B cell (primary cell): ENCODE results near the gene CTPS1. TPM values are rescaled to one million over a fixed set of nuclear protein-coding genes. Genes with fewer than 3 reads are reported as not detected.

ENCODE experiments used
- ATAC-seq: fragments of 200-7000 bp; cut with Tn5 transposase; one replicate; pipeline ENCODE4 v1.10.0; 2021; ENCODE audit warnings: low read depth, mild to moderate bottlenecking, moderate number of reproducible peaks, moderate library complexity
- CTCF ChIA-PET: fragments of 350-600 bp; sonication (Branson Sonifier 250); formaldehyde crosslinking; loops from one replicate; lab custom pipeline; 2021; ENCODE audit warnings: antibody characterized with exemption, inconsistent platforms; lab: Charles Lee
- POLR2A ChIA-PET: fragments of 350-600 bp; sonication (Branson Sonifier 250); formaldehyde crosslinking; loops from one replicate; lab custom pipeline; 2021; ENCODE audit warnings: antibody characterized with exemption; lab: Charles Lee
- DNase-seq: peaks from one replicate; pipeline ENCODE4 v3.0.0; 2013
- H2AFZ ChIP-seq: 2 replicates; pipeline ENCODE4 v1.6.1; 2012; ENCODE audit warnings: mild to moderate bottlenecking, low read depth, low read length; ENCODE audit not compliant: insufficient read depth, poor library complexity, severe bottlenecking
- H3K27ac ChIP-seq, 2 donors: 1 replicate in 1 of 2; 2 replicates in 1 of 2; pipeline ENCODE4 v1.5.1; 2012 to 2013; ENCODE audit warnings: low read length in 2 of 2, mild to moderate bottlenecking in 2 of 2, moderate library complexity in 1 of 2
- H3K27me3 ChIP-seq, 4 experiments: fragments of 200-600 bp in 1 of 4; sonication (generic) in 1 of 4; replicated peaks in 1 of 4; 1 replicate in 2 of 4; 2 replicates in 2 of 4; pipeline versions ENCODE4 v1.6.1 to v1.7.0; 2013 to 2016; ENCODE audit warnings: low read length in 3 of 4, mild to moderate bottlenecking in 2 of 4, mixed read lengths in 1 of 4, moderate library complexity in 1 of 4; ENCODE audit not compliant: insufficient read depth in 4 of 4, control insufficient read depth in 3 of 4; ENCODE audit errors: control extremely low read depth in 1 of 4
- H3K36me3 ChIP-seq, 2 experiments: replicated peaks in 1 of 2; 1 replicate in 1 of 2; 2 replicates in 1 of 2; pipeline versions ENCODE4 v1.6.1 to v1.7.1; 2013; ENCODE audit warnings: low read length in 1 of 2; ENCODE audit not compliant: insufficient read depth in 2 of 2, control insufficient read depth in 1 of 2; ENCODE audit errors: control extremely low read depth in 1 of 2, extremely low read depth in 1 of 2
- H3K4me1 ChIP-seq, 2 donors: fragments of 200-600 bp in 1 of 2; sonication (generic) in 1 of 2; 1 replicate in 1 of 2; 2 replicates in 1 of 2; pipeline versions ENCODE4 v1.5.1 to v1.6.1; 2013 to 2017; ENCODE audit warnings: low read length in 2 of 2; ENCODE audit not compliant: control insufficient read depth in 2 of 2, insufficient read depth in 2 of 2
- H3K4me2 ChIP-seq: replicated peaks from 2 replicates; pipeline ENCODE3; 2012; ENCODE audit warnings: mild to moderate bottlenecking, low read depth, low read length; ENCODE audit not compliant: poor library complexity, severe bottlenecking
- H3K4me3 ChIP-seq, 5 experiments: fragments of 200-600 bp in 1 of 5; sonication (generic) in 1 of 5; 1 replicate in 3 of 5; 2 replicates in 2 of 5; pipeline versions ENCODE4 v1.5.1 to v1.7.0; 2011 to 2016; ENCODE audit warnings: low read length in 4 of 5, mild to moderate bottlenecking in 4 of 5, low read depth in 2 of 5, control low read depth in 1 of 5, moderate library complexity in 1 of 5; ENCODE audit not compliant: insufficient read depth in 1 of 5; ENCODE audit errors: control extremely low read depth in 1 of 5, extremely low read depth in 1 of 5
- H3K79me2 ChIP-seq: fragments of 200-600 bp; sonication (generic); one replicate; pipeline ENCODE4 v1.6.0; 2016; ENCODE audit warnings: low read length; ENCODE audit not compliant: control insufficient read depth, insufficient read depth
- H3K9ac ChIP-seq: fragments of 200-600 bp; sonication (generic); 2 replicates; pipeline ENCODE4 v1.6.1; 2017; ENCODE audit warnings: mild to moderate bottlenecking, low read length, moderate library complexity
- H3K9me3 ChIP-seq, 3 donors: one replicate each; pipeline versions ENCODE4 v1.6.1 to v1.7.1; 2013; ENCODE audit warnings: low read length in 2 of 3; ENCODE audit not compliant: control insufficient read depth in 2 of 3, insufficient read depth in 1 of 3; ENCODE audit errors: control extremely low read depth in 1 of 3
- H4K20me1 ChIP-seq: 2 replicates; pipeline ENCODE4 v1.6.0; 2012; ENCODE audit warnings: mild to moderate bottlenecking, low read length; ENCODE audit not compliant: insufficient read depth, control insufficient read depth, poor library complexity, severe bottlenecking
- H3K27ac Mint-ChIP-seq: one replicate; pipeline ENCODE4 v1.8.0; 2021; ENCODE audit warnings: mixed read lengths
- H3K27me3 Mint-ChIP-seq: one replicate; pipeline ENCODE4 v1.8.0; 2021; ENCODE audit warnings: mixed read lengths
- H3K4me1 Mint-ChIP-seq: one replicate; pipeline ENCODE4 v1.8.0; 2021; ENCODE audit warnings: mixed read lengths
- H3K4me3 Mint-ChIP-seq: one replicate; pipeline ENCODE4 v1.8.0; 2021; ENCODE audit warnings: mixed read lengths
- H3K9me3 Mint-ChIP-seq: one replicate; pipeline ENCODE4 v1.8.0; 2022; ENCODE audit warnings: mixed read lengths; ENCODE audit not compliant: insufficient read depth
- EZH2 ChIP-seq: IDR thresholded peaks from 2 replicates; pipeline ENCODE4 v1.6.1; 2012; ENCODE audit warnings: borderline replicate concordance, low read depth, mild to moderate bottlenecking, moderate library complexity, low read length; ENCODE audit not compliant: insufficient read depth, poor library complexity, severe bottlenecking
- WGBS: methylation state at CpG from one replicate; pipeline ENCODE4 v1.1.5; 2013; ENCODE audit warnings: missing lambda C conversion rate; ENCODE audit not compliant: insufficient coverage; 5-methylcytosine and 5-hydroxymethylcytosine counted together
- intact Hi-C: fragments of 100-400 bp; cut with micrococcal nuclease; formaldehyde crosslinking; loops from one replicate; pipeline ENCODE4 v1.10.0; 2022
- polyA plus RNA-seq: library from polyadenylated mRNA; depleted of rRNA; stranded (reverse); fragments of >200 nt; gene quantifications from 2 replicates; pipeline ENCODE4 v1.2.3, GENCODE V29; 2012
- total RNA-seq, 2 donors: library from RNA; stranded (reverse); fragments of 120-200 nt in 1 of 2; gene quantifications; 1 replicate in 1 of 2; 2 replicates in 1 of 2; pipeline versions ENCODE4 v1.2.3 to v1.2.4, GENCODE V29; 2013 to 2022
- TF ChIP-seq, protein P1 (sequence below): fragments of 200-600 bp; IDR thresholded peaks from one replicate; pipeline ENCODE4 v1.8.0; 2022; ENCODE audit warnings: antibody characterized with exemption, mild to moderate bottlenecking

Gene CTPS1
- total and polyA plus RNA-seq, 2 donors (not counting 1 experiment from before 2014, with no cell fraction given) = 9.2 to 17.9 TPM

DNA sequence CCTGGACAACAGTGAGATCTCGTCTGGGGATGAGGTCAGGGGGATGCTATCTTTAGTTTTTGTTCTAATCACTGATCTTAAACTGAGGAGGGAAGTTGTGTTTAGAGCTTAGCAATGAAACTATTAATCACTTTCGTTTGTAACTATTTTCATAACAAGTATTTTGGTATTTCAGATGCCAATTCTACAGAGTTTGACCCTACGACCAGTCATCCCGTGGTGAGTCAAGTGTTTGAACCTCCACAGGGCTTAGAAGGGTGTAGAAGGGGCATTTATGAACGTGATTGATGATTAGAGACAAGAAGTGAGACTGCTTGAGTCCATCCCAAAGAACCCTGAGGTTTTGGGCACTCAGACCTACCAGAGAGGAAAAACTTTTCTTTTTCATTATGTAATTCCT, 26.4 kb downstream of the CTPS1 start:
- Mint-ChIP-seq H3K27me3 (no peaks in the 10 kb centered on the region), H3K9me3 (no peaks in the 10 kb centered on the region), H3K4me1 (peaks cover 17% of the 10 kb centered on the region), H3K27ac (no peak overlapping the region), H3K4me3 (no peak overlapping the region)
- Histone ChIP-seq H3K79me2 (no peaks in the 10 kb centered on the region), H2AFZ (no peak overlapping the region), H3K36me3 (peaks cover 2 to 75% of the 10 kb centered on the region in 2 experiments), H3K27me3 (no peaks in the 10 kb centered on the region), H3K9me3 (no peaks in the 10 kb centered on the region), H3K27ac (no peak overlapping the region), H3K4me3 (no peak overlapping the region), H3K4me2 (no peak overlapping the region), H4K20me1 (no peaks in the 10 kb centered on the region), H3K9ac (no peak overlapping the region), H3K4me1 (peaks cover 6 to 13% of the 10 kb centered on the region in 2 donors)
- TF ChIP-seq, protein P1, sequence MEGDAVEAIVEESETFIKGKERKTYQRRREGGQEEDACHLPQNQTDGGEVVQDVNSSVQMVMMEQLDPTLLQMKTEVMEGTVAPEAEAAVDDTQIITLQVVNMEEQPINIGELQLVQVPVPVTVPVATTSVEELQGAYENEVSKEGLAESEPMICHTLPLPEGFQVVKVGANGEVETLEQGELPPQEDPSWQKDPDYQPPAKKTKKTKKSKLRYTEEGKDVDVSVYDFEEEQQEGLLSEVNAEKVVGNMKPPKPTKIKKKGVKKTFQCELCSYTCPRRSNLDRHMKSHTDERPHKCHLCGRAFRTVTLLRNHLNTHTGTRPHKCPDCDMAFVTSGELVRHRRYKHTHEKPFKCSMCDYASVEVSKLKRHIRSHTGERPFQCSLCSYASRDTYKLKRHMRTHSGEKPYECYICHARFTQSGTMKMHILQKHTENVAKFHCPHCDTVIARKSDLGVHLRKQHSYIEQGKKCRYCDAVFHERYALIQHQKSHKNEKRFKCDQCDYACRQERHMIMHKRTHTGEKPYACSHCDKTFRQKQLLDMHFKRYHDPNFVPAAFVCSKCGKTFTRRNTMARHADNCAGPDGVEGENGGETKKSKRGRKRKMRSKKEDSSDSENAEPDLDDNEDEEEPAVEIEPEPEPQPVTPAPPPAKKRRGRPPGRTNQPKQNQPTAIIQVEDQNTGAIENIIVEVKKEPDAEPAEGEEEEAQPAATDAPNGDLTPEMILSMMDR = no peak
- TF ChIP-seq EZH2 = no peak
- 100% methylated on average over 2 of the region's 5 CpGs for WGBS
- intact Hi-C loops = no loop called here
- ChIA-PET POLR2A (no interaction called here), CTCF (no interaction called here)
- ATAC-seq (no peak), DNase-seq (no peak)

DNA sequence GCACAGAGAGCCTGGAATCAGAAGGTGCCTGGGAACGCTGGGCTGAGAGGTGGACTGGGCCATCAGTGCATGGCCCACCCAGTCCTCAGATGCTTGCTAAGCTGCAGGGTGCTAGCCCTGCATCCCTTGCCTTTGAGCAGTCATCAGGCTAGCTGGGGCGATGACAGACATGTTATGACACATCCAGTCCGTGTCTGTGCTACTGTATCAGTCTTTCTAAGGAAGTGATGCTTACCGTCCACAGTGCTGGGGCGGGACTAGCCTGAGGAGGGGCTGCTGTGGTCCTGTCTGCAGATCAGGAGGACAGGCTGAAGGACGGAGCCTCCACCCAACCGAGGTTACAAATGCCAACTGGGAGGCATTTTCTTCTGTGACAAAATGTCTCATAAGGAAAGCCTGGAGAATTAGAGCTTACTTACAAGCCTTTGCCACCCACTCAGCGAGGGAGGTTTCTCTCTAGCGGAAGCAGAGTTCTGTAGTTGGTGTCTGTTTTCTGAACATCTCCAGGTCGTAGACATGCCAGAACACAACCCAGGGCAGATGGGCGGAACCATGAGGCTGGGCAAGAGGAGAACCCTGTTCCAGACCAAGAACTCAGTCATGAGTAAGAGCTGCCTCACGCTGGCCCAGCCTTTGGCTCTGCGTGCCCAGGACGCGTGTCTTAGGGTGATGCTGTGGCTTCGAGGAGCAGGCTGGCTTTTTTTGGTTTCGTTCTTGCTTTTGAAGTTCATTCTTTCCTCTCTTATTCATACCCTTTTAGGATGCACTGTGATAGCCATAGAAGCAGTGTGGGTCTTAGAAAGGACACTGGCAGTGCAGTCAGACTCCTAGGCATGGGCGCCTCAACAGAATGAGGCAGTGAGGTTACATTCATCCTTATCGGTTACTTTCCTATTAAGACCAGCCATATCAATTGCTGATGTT, 27.7 kb downstream of the CTPS1 start:
- peaks cover 14% of the 10 kb centered on the region for H3K4me1 Mint-ChIP-seq
- Histone ChIP-seq H3K9me3 (no peaks in the 10 kb centered on the region), H3K27me3 (no peaks in the 10 kb centered on the region), H4K20me1 (no peaks in the 10 kb centered on the region), H3K36me3 (peaks cover 2 to 74% of the 10 kb centered on the region in 2 experiments), H3K27ac (no peak overlapping the region), H3K4me3 (no peak overlapping the region), H3K4me2 (no peak overlapping the region), H3K4me1 (peaks cover 6 to 13% of the 10 kb centered on the region in 2 donors), H3K79me2 (no peaks in the 10 kb centered on the region), H3K9ac (no peak overlapping the region), H2AFZ (no peak overlapping the region)
- H3K27ac Mint-ChIP-seq = no peak overlapping the region
- ChIA-PET CTCF (no interaction called here), POLR2A (no interaction called here)
- no peak for DNase-seq
- H3K9me3 Mint-ChIP-seq = no peaks in the 10 kb centered on the region
- 95% methylated on average over 14 of the region's 19 CpGs for WGBS
- no peak for ATAC-seq
- H3K27me3 Mint-ChIP-seq = no peaks in the 10 kb centered on the region
- intact Hi-C loops = no loop called here
- no peak overlapping the region for H3K4me3 Mint-ChIP-seq
- no peak for TF ChIP-seq EZH2
- TF ChIP-seq, protein P1 = no peak
